Activated T-cell treated with anti-CD3 and anti-CD28 coated beads for 4 hours (primary cell): ENCODE data around the gene PTX3.

Experiments
- DNase-seq: peaks from one replicate; pipeline ENCODE4 v3.0.0-alpha.2; 2020

Gene PTX3

DNA sequence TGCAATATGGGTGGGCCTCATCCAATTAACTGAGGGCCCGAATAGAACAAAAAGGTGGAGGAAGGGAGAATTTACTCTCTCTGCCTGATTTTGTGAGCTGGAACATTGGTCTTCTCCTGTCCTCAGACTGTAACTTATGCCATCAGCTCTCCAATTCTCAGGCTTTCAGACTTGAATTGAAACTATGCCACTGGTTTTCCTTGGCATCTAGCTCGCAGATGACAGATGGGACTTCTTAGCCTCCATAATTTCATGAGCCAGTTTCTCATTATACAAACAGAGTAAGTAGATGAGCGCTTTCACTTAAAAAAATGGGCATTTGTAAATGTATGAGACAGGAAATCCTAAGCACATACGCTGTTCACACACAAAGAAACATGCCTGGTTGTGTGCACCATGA is 8.7 kb upstream of the PTX3 start:
- no peak for DNase-seq

DNA sequence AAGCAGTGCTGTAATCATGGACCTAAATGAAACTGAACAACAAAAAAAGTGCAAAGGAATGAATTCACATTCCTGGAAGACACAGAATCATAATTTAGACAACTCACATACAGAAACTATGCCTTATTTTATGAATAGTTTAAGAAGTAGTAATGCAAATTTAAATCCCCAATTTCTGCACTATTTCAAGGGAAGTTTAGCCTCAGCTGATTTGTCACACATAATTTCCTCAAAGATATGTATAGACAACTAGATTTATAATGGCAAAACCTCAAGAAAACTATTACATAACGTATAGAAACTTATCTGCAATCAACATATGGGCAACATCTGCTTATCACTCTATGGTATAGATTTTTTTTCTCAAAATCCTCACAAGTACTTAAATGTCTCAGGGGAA is 7.8 kb upstream of the PTX3 start:
- no peak for DNase-seq

- DNase-seq: no peak
Observed at GRCh38 chr3:157429708-157430107, 6.9 kb upstream of the PTX3 start.

DNA sequence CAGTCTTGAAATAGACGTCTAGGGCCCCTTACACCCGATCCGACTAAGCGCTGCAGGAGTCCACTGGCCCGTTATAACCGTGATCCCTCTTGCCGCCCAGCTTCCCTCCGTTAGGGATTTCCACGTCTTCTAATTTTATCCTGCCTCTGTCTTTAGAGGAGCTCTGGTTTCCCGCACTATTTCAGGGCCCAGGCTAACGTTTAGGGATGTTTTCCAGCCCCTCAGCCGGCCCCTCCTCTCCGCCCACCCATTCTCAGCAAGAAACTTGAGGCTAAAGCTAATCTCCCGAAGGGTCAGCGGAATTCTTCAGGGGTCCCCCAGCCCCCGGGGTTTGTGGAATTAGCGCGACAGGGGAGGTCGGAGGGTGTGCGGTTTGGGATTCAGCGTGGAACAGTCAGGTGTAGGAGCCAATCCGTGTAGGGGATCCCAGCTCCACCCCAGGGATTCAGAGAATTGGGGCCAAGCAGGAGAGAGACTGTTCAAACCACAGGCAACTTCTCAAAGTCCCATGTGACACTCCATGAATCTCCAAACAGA is 1.6 kb downstream of the PTX3 start:
- no peak for DNase-seq

DNA sequence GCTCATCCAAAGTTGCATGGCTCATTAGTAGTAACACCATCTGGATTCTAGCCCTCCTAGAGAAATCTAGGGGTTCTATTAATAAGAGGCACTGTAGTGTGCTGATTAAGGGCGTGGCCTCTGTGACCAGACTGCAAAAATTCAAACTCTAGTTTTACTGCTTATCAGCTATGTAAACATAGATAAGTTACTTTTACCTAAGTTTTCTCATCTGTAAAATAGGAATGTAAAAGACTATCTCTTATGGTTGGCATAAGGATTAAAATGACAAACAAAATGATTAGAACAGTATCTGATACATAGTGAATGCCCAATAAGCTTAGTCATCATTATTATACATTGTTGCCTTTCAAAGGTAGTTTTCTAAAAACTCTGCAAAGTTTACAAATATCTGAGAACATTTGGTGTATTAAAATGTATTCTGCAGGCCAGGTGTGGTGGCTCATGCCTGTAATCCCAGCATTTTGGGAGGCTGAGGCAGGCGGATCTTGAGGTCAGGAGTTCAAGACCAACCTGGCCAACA is 4.5 kb downstream of the PTX3 start:
- no peak for DNase-seq

DNA sequence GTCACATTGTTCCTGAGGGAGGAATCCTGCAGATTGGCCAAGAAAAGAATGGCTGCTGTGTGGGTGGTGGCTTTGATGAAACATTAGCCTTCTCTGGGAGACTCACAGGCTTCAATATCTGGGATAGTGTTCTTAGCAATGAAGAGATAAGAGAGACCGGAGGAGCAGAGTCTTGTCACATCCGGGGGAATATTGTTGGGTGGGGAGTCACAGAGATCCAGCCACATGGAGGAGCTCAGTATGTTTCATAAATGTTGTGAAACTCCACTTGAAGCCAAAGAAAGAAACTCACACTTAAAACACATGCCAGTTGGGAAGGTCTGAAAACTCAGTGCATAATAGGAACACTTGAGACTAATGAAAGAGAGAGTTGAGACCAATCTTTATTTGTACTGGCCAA is 6.1 kb downstream of the PTX3 start:
- no peak for DNase-seq

DNA sequence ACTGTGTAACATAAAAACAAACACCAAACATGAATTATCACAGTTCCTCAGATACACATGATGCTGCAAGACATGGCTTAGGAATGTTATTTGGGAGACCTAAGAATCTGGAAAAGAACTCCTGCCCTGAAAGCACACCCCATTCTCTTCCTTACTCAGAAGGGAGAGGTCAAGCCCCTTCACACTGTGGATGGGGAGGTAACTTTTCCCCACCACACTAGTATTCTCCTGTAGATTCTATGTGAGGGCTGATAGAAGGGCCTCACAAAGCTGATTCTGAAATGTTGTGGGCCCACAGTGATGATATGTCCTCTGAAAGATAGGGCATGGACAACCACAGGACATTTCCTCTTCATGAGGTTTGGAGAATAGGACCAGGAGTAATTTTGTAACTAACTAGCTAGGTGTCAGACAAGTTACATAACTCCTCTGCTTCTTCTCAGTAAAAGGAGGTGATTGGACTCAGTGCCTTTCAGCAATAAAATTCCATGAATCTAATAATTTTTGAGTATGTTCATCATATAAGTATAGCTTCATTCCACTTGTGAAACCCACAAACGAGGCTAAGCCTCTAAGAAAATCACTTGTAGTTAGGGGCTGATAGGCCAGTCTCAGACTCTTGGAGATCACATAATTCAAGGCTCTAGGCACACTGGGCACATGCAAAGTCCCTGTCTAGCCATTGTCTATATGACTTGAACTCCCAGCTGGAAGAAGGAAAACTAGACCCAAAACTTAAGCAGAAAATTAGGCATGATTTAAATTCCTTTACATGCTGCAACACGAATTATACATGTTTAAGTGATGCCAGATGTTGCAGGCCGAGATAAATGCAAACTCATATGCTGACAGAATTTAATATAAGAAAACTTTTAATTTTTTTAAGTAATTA is 7.5 kb downstream of the PTX3 start:
- DNase-seq: no peak

- no peak for DNase-seq
Observed at GRCh38 chr3:157444797-157445184, 8.1 kb downstream of the PTX3 start.

- no peak for DNase-seq
Observed at GRCh38 chr3:157445857-157446256, 9.2 kb downstream of the PTX3 start.

GRCh38 chr3:157447026-157447694 is 10.5 kb downstream of the PTX3 start:
- DNase-seq: no peak

GRCh38 chr3:157452097-157452496 is 15.4 kb downstream of the PTX3 start:
- no peak for DNase-seq

DNA sequence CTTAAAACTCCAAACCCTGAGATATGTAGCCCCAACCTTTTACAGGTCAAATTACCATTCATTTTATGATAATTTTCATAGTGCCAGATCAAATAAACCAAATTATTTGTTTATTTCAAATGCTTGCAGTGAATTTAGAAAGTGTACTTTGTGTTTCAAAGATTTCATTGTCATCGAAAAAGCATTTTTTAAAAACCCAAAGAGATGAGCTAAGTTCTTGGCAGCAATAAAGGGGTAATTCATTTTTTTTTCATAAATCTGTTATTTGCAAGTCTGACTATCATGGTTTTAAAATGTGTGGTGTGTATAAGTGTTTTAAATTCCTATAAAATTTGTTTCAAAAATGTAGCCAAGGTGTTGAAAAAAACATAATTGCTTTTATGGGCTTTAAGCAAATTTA is 17.2 kb downstream of the PTX3 start:
- DNase-seq: no peak

GRCh38 chr3:157459706-157460105 is 23.1 kb downstream of the PTX3 start:
- no peak for DNase-seq

GRCh38 chr3:157460253-157460652 is 23.6 kb downstream of the PTX3 start:
- no peak for DNase-seq

DNA sequence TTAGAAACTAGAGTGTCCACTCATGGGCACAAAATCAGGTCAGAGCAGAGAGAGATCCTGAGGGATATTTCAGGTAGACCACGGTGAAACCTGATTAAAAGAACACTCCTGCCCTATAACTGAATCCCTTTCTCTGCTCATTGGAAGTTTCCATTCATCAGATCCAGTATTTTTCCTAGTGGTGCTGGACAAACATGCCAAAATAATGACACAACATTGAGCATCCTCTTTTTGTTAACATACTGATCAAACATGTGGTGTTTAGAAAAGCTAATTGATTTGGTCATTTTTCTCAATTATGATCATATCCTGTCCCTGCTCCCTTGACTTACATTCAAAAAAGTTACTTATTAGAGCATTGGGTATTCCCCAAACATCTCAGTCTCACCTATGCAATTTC is 27.2 kb downstream of the PTX3 start:
- no peak for DNase-seq

GRCh38 chr3:157464321-157464720 is 27.7 kb downstream of the PTX3 start:
- DNase-seq: no peak

DNA sequence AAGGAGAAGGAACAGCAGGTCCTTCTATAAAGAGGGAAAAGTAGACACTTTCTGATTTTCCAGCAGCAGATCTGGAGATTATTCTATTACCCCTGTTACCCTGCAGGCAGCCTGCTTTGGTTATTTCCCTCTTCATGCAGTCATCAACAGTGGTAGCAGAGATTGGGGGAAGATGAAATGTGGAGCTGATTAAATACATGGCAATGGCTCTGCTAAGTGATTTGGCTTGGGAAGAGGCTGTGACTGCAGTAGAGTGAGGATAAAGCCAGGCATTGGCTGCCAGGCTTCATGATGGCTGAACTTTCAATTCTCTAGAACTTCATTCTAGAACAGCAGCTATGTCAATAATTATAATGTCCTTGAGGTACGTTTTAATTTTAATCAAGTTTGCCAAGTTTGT is 29.1 kb downstream of the PTX3 start:
- no peak for DNase-seq

DNA sequence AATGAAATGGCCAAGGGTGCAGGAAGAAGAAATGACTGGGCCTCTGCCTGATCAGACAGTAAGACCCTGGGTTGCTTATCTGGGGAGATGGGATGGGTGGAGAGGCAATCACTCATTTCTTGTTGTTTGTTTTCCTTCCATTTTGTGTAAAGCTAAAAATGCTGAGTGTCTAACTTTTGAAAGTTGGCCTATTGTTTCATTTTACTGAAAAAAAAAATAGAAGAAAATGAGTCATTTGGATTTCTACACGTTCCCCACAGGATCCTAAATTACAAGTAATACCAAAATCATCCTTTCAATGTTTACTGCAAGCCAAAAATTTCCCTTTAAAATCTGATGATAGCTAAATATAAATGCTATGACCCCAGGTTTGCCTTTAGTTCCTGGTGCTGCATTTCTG is 30.6 kb downstream of the PTX3 start:
- no peak for DNase-seq

- no peak for DNase-seq
Observed at GRCh38 chr3:157469561-157470294, 33.1 kb downstream of the PTX3 start.

GRCh38 chr3:157471064-157471463 is 34.4 kb downstream of the PTX3 start:
- no peak for DNase-seq

DNA sequence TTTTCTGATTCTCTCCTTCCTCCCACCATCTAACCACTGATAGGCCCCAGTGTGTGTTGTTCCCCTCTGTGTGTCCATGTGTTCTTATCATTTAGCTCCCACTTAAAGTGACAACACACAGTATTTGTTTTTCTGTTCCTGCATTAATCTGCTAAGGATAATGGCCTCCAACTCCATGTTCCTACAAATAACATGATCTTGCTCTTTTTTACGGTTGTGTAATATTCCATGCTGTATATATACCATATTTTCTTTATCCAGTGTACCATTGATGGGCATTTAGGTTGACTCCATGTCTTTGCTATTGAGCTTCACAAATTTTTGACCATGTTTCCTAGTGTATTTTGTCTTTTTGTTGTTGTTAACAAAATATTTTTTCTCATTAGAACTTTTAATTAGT is 36.0 kb downstream of the PTX3 start:
- no peak for DNase-seq

DNA sequence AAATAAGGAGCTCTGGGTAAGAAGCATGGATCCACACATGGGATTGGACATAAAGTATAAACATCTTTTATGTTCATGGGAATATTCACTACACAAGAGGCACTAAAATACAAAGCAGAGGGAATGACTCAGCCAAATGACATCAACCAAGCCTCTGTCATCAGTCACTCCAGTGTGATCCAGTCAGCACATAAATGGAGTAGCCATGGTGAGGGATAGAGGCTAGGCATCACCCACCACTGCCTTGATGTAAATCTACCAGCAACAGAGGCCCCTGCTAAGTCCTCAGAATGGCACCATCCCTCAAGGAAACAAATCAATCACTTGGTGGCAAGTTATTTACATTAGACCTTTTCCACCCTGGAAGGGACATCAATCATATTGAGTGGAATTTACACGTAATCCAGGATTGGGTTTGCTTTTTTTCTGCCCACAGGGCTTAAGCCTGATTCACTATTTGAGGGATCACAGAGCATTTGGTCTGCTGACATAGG is 39.3 kb downstream of the PTX3 start:
- no peak for DNase-seq

DNA sequence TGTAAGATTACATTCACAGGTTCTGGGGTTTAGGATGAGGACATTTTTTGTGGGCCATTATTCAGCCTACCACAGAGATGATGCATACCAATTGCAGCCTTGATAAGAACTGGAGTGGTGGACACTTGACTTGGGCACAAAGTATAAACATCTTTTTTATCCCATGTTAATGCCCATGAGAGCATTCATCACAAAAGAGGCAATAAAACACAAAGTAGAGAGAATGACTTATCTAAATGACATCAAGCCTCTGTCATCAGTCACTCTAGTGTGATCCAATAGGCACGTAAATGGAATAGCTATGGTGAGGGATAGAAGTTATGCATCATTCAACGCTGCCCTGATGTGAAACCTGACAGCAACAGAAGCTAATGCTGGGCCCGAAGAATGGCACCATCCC is 40.8 kb downstream of the PTX3 start:
- no peak for DNase-seq
